ENCODE measurements around the gene KCNN3.

DNA sequence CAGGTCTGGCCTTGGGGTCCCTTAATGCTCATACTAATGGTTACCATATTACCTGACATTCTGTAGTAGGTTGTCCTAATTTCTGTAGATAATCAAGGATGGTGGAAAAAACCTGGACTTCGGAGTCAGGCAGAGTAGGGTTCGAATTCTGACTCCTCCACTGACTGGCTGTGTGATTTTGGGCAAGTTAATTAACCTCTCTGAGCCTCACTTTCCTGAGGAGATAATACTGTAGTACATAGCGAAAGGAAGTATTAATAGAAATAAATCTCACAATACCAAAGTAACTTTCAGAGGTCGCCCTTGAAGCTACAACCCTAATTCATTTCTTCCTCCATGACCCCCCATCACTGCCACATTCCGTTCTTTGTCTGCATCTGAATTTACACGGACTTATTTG is 72.9 kb downstream of the KCNN3 start:
- TF ChIP-seq, protein P1, sequence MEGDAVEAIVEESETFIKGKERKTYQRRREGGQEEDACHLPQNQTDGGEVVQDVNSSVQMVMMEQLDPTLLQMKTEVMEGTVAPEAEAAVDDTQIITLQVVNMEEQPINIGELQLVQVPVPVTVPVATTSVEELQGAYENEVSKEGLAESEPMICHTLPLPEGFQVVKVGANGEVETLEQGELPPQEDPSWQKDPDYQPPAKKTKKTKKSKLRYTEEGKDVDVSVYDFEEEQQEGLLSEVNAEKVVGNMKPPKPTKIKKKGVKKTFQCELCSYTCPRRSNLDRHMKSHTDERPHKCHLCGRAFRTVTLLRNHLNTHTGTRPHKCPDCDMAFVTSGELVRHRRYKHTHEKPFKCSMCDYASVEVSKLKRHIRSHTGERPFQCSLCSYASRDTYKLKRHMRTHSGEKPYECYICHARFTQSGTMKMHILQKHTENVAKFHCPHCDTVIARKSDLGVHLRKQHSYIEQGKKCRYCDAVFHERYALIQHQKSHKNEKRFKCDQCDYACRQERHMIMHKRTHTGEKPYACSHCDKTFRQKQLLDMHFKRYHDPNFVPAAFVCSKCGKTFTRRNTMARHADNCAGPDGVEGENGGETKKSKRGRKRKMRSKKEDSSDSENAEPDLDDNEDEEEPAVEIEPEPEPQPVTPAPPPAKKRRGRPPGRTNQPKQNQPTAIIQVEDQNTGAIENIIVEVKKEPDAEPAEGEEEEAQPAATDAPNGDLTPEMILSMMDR (conservative IDR thresholded peaks at IDR 0.05; ENCODE audit: low read depth, low read length): no peak
- no peak for TF ChIP-seq EZH2 (IDR thresholded peaks at IDR 0.05; ENCODE audit: borderline replicate concordance, low read depth, low read length, poor library complexity, severe bottlenecking)
